NCI-H128 (cell line): Measurements from ENCODE around the gene COL6A1.

Source experiments
- DNase-seq: peaks from one replicate; lab custom pipeline; 2025; ENCODE audit not compliant: unreplicated experiment; lab: John Stamatoyannopoulos, UW

The COL6A1 gene

DNA sequence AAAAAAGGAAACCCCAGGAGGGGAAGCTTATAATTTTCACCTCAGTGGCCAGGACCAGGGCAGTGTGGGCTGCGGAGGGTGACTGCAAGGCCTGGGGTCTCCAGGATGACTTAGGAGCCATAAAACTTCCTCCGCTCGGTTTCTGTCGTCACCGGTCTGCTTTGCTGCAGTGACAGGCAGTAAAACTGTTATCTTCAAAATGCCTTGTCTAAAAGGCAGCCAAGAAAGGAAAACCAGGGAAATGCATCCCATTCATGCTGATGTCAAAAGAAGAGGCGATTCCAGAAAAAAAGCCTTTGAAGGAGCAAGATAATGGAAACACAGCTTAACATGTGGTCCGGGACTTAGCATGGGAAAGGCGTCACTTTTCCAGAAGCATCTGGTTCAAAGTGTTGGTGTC, 42.0 kb downstream of the COL6A1 start:
- DNase-seq = no peak

GRCh38 chr21:46024141-46024540, 42.6 kb downstream of the COL6A1 start:
- DNase-seq = no peak

DNA sequence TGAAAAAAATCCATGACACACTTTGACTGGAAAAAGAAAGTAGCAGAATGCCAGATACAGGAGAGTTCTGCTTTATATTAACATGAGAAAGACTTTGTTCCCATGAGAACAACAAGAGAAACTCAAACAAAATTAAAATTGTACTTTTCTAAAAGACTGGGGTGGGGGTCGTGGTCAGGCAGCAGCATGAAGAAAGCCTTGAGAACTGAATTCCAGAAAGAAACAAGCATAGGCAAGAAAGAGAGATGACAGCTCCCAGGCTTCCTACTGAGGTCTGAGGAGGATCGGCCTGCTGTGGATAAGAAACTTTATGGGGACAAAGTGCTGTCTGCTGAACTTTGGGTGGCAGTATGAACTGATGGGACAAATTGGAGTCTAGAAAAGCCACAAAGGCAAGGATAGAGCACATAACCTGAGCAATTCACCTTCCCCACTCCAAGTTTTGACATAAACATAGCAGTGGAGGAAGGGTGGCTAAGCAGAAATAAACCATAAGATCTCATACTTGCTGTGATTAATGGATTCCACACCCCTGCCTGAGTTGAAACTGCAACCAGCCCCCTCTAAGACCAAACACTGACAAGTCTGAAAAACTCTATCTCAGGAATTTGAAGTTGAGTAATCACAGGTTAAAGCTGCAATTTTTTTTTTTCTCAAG, 43.7 kb downstream of the COL6A1 start:
- DNase-seq = no peak

- DNase-seq = no peak
Measured at GRCh38 chr21:46027851-46028493, 46.4 kb downstream of the COL6A1 start.

- DNase-seq = no peak
Measured at GRCh38 chr21:46028573-46029091, 47.1 kb downstream of the COL6A1 start.

- DNase-seq = no peak
Measured at GRCh38 chr21:46029186-46029924, 47.8 kb downstream of the COL6A1 start.

DNA sequence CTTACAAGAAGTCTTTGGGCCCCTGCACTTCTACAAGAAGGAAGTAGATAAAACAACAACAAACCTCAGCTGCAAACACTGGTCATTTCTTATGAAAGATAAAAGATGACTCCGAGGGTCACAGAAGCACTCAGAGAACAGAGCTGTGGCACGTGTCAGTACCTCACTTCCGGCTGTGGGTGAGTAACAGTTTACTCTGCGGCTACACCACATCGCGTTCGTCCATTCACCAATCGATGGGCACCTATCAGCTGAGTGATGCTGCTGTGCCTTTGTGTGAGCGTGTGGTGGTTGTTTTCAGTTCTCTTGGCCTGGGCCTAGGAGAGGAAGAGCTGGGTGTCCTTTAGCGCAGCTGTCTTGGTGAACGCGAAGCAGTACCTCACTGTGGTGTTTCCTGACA, 49.9 kb downstream of the COL6A1 start:
- DNase-seq = no peak

- no peak for DNase-seq
Measured at GRCh38 chr21:46032100-46032499, 50.5 kb downstream of the COL6A1 start.

GRCh38 chr21:46033410-46034400, 52.1 kb downstream of the COL6A1 start:
- no peak for DNase-seq

DNA sequence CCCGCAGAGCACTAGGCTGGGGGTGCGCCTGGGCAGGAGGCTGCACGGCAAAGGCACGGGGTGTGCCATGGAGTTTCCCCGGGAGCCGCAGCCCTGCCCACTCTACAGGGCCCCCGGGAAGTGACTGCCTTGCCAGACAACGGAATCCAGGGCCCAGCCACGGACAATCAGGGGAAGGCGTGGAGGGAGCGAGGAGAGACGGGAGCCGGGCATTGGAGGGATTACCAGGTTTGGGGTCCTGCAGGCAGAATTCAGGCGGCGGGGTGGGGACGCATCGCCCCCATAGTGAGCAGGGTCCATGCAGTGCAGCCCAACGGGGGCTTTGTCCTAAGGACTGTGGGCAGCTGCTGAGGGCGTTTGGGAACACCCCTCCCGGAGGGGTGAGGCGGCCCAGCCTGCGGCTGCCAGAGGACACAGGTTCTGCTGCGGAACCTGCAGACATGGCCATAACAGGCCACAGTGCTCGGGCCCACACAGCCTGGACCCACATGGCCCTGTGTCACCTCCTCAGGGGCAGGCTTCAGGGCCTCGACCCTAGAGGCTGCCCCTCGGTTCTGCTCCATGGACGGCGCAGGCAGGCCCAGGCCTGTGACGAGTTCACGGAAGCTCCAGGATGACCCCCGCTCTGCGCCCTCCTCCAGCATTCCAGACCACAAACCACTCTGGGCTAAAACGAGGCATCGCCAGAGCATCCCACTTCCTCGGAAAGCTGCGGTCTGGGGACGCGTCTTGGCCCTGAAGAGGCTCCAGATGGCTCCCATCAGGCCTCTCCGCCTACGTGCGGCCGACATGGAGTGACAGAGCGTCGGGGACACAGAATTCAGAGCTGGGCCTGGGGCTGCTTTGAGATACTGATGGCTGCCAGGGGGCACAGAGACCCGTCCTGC, 54.5 kb downstream of the COL6A1 start:
- DNase-seq = no peak

- no peak for DNase-seq
Measured at GRCh38 chr21:46036696-46037330, 55.2 kb downstream of the COL6A1 start.

GRCh38 chr21:46037331-46038325, 56.1 kb downstream of the COL6A1 start:
- DNase-seq = no peak

GRCh38 chr21:46038341-46038829, 56.8 kb downstream of the COL6A1 start:
- DNase-seq = no peak

GRCh38 chr21:46038871-46039397, 57.4 kb downstream of the COL6A1 start:
- DNase-seq = no peak

GRCh38 chr21:46039891-46040660, 58.5 kb downstream of the COL6A1 start:
- no peak for DNase-seq

GRCh38 chr21:46040707-46041106, 59.1 kb downstream of the COL6A1 start:
- DNase-seq = no peak

- no peak for DNase-seq
Measured at GRCh38 chr21:46041183-46041582, 59.6 kb downstream of the COL6A1 start.
